Measurements from ENCODE around the gene SLC9A2.

Gene SLC9A2

GRCh38 chr2:102726128-102727087, 107.1 kb downstream of the SLC9A2 start:
- no peak overlapping the region for H3K4me3 ChIP-seq (ENCODE audit: low read depth, low read length)
- no peak for TF ChIP-seq CTCF (IDR thresholded peaks at IDR 0.05; ENCODE audit: low read depth, low read length)

GRCh38 chr2:102735416-102736109, 116.2 kb downstream of the SLC9A2 start:
- peak overlapping the region; percentile 91 for H3K4me3 ChIP-seq (ENCODE audit: low read depth, low read length)
- TF ChIP-seq CTCF (IDR thresholded peaks at IDR 0.05; ENCODE audit: low read depth, low read length): no peak

- TF ChIP-seq CTCF (IDR thresholded peaks at IDR 0.05; ENCODE audit: low read depth, low read length): no peak
- H3K4me3 ChIP-seq (ENCODE audit: low read depth, low read length): peak overlapping the region; percentile 91
These were observed 116.7 kb downstream of the SLC9A2 start for GRCh38 chr2:102736110-102736409.

- no peak for TF ChIP-seq CTCF (IDR thresholded peaks at IDR 0.05; ENCODE audit: low read depth, low read length)
- H3K4me3 ChIP-seq (ENCODE audit: low read depth, low read length): peak overlapping the region; percentile 91
These were observed 117.4 kb downstream of the SLC9A2 start for GRCh38 chr2:102736410-102737409.

- peak overlapping the region; percentile 91 for H3K4me3 ChIP-seq (ENCODE audit: low read depth, low read length)
- TF ChIP-seq CTCF (IDR thresholded peaks at IDR 0.05; ENCODE audit: low read depth, low read length): no peak
These were observed 118.1 kb downstream of the SLC9A2 start for GRCh38 chr2:102737431-102737830.

- TF ChIP-seq CTCF (IDR thresholded peaks at IDR 0.05; ENCODE audit: low read depth, low read length): no peak
- H3K4me3 ChIP-seq (ENCODE audit: low read depth, low read length): no peak overlapping the region
These were observed 123.9 kb downstream of the SLC9A2 start for GRCh38 chr2:102743259-102743658.
